ENCODE results near the gene METRNL.

- no peak for TF ChIP-seq POLR2A (IDR thresholded peaks at IDR 0.05)
- no peak for TF ChIP-seq CTCF (IDR thresholded peaks at IDR 0.05)
Observed at GRCh38 chr17:83087788-83088360, 8.5 kb downstream of the METRNL start.

Data from esophagus squamous epithelium (tissue), 4 donors.